Gastroesophageal sphincter (tissue), 4 donors: ENCODE results near the gene ROS1. TPM values are rescaled to one million over a fixed set of nuclear protein-coding genes. Genes with fewer than 3 reads are reported as not detected.

Experiments used
- small RNA-seq, 4 donors: library from RNA; depleted of rRNA; stranded (forward); fragments of <200 nt; gene quantifications; one replicate each; pipeline ENCODE3, GENCODE V24; 2016
- total RNA-seq, 4 donors: library from RNA; depleted of rRNA; stranded (reverse); fragments of >200 nt; gene quantifications; one replicate each; pipeline ENCODE4 v1.1.0, GENCODE V29; 2016

The ROS1 gene
- total RNA-seq, 4 donors from 2014 or later: 0.13 TPM; not detected in 3

Small RNAs within 50 kb of the gene (small RNA-seq; reads per million reads assigned to genes)
- gene RN7SKP18: 0 reads per million in 4 donors
- 0 reads per million in 4 donors for gene RNU6-253P

Other genes with a start within 250 kb of the ROS1 start
- gene VGLL2, start 160.4 kb downstream of the ROS1 start, total RNA-seq: not detected
- gene DCBLD1, start 56.7 kb upstream of the ROS1 start, total RNA-seq: 10 to 100 TPM in 2 of 4 donors, 1 to 10 TPM in 2; 5.0 to 10.9 (median 8.3) TPM
- 10 to 100 TPM; 20.5 to 34.1 (median 24.2) TPM for gene GOPC, start 176.6 kb upstream of the ROS1 start, total RNA-seq
- gene NUS1, start 249.5 kb upstream of the ROS1 start, total RNA-seq: 10 to 100 TPM; 19.6 to 31.0 (median 24.1) TPM